Nephron (organoid): ENCODE measurements around the gene KLHL40.

Source experiments
- H3K27ac Mint-ChIP-seq, 3 experiments: 2 replicates each; pipeline ENCODE4 v1.8.0; 2020; ENCODE audit warnings: mixed read lengths in 3 of 3, mild to moderate bottlenecking in 2 of 3, moderate library complexity in 1 of 3
- H3K27me3 Mint-ChIP-seq: 2 replicates; pipeline ENCODE4 v1.8.0; 2021; ENCODE audit warnings: low read depth, mild to moderate bottlenecking, moderate library complexity, mixed read lengths
- H3K36me3 Mint-ChIP-seq: 2 replicates; pipeline ENCODE4 v1.8.0; 2020; ENCODE audit warnings: low read depth, mixed read lengths
- H3K4me1 Mint-ChIP-seq: 2 replicates; pipeline ENCODE4 v1.8.0; 2020; ENCODE audit warnings: mixed read lengths
- H3K4me3 Mint-ChIP-seq, 3 experiments: 2 replicates each; pipeline ENCODE4 v1.8.0; 2020; ENCODE audit warnings: mild to moderate bottlenecking in 3 of 3, mixed read lengths in 3 of 3, moderate library complexity in 2 of 3
- H3K9me3 Mint-ChIP-seq: 2 replicates; pipeline ENCODE4 v1.8.0; 2020; ENCODE audit warnings: mixed read lengths
- TF ChIP-seq, protein P1 (sequence below), 3 experiments: fragments of 200-600 bp; sonication (generic); IDR thresholded peaks; one replicate each; pipeline ENCODE4 v1.5.0; 2021; ENCODE audit warnings: antibody characterized with exemption in 3 of 3; ENCODE audit not compliant: unreplicated experiment in 3 of 3

The KLHL40 gene

GRCh38 chr3:42647821-42648459, 37.4 kb upstream of the KLHL40 start:
- TF ChIP-seq, protein P1, sequence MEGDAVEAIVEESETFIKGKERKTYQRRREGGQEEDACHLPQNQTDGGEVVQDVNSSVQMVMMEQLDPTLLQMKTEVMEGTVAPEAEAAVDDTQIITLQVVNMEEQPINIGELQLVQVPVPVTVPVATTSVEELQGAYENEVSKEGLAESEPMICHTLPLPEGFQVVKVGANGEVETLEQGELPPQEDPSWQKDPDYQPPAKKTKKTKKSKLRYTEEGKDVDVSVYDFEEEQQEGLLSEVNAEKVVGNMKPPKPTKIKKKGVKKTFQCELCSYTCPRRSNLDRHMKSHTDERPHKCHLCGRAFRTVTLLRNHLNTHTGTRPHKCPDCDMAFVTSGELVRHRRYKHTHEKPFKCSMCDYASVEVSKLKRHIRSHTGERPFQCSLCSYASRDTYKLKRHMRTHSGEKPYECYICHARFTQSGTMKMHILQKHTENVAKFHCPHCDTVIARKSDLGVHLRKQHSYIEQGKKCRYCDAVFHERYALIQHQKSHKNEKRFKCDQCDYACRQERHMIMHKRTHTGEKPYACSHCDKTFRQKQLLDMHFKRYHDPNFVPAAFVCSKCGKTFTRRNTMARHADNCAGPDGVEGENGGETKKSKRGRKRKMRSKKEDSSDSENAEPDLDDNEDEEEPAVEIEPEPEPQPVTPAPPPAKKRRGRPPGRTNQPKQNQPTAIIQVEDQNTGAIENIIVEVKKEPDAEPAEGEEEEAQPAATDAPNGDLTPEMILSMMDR (IDR thresholded peaks at IDR 0.05; ENCODE audit: unreplicated experiment in 3 of 3): no peak
- Mint-ChIP-seq H3K27ac (no peak overlapping the region), H3K4me1 (peaks cover 28% of the 10 kb centered on the region), H3K36me3 (peaks cover 52% of the 10 kb centered on the region), H3K4me3 (no peak overlapping the region), H3K9me3 (no peaks in the 10 kb centered on the region), H3K27me3 (no peaks in the 10 kb centered on the region)

DNA sequence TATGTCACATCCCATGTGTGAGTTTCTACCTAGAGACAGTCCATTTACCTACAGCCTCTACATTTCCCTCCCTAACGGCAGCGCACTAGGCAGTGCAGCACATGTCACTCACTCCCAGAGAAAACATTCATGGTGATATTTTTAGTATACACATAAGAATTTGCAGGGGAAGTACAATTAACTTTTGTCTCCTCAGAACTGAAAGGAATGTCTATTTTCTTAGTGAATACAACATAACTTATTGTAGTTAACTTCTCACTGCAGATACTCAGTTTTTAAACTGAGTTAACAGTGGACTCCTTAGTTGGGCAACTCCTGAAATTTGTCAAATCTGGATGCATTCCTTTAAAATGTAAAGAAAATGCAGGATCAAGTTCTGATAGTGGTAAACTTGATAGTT, 36.3 kb upstream of the KLHL40 start:
- H3K36me3 Mint-ChIP-seq: peaks cover 42% of the 10 kb centered on the region
- no peaks in the 10 kb centered on the region for H3K9me3 Mint-ChIP-seq
- no peaks in the 10 kb centered on the region for H3K27me3 Mint-ChIP-seq
- H3K4me1 Mint-ChIP-seq: peaks cover 33% of the 10 kb centered on the region
- H3K27ac Mint-ChIP-seq: peak overlapping the region; percentile 26 to 60 (median 40)
- TF ChIP-seq, protein P1 (IDR thresholded peaks at IDR 0.05; ENCODE audit: unreplicated experiment in 3 of 3): no peak
- H3K4me3 Mint-ChIP-seq: peak overlapping the region in 1 of 3 experiments; percentile 51

GRCh38 chr3:42649783-42650182, 35.6 kb upstream of the KLHL40 start:
- Mint-ChIP-seq H3K9me3 (no peaks in the 10 kb centered on the region), H3K4me1 (peaks cover 33% of the 10 kb centered on the region), H3K4me3 (no peak overlapping the region), H3K27me3 (no peaks in the 10 kb centered on the region), H3K27ac (peak overlapping the region in 2 of 3 experiments; percentile 28 to 50), H3K36me3 (peaks cover 37% of the 10 kb centered on the region)
- TF ChIP-seq, protein P1 (IDR thresholded peaks at IDR 0.05; ENCODE audit: unreplicated experiment in 3 of 3): no peak

DNA sequence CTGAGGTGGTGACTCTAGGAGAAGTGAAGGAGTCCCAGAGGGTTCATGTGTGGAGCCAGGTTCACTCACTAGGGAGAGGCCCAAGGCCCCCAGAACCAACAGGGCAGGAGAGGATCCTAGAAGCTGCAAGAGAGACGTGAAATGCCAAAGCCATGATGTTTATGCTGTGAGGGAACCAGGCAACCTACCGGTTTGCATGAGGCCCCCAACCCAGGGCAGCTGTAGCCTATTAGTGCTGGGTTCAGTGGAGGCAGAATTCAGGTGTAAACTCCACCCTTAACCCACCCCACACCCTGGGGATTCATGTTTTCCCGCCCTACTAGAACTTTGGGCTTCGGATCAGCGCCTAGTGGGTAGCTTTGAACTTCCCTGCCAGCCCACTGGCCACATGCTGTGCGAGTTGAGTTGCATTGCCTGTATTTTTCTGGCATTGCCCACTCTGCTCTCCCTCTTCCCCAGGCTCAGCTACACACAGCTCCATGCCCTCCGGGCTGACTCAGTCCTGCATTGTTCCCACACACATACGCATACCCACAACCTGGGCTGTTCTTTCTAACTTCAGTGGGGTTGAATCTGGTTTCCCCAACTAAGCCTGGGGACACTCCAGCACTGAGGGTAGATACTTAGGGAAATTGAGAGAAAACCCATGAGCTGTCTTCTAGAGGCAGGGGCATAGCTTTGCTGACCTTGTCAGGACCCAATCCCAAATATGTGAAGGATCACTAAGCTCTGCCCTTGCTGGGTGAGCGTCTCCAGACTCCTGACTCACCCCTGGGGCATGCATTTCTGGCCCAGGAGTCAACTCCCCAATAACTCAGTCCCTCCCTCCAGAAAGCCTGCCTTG, 33.9 kb upstream of the KLHL40 start:
- Mint-ChIP-seq H3K27me3 (no peaks in the 10 kb centered on the region), H3K4me3 (peak overlapping the region; percentile 44 to 95 (median 69)), H3K4me1 (peaks cover 37% of the 10 kb centered on the region), H3K9me3 (no peaks in the 10 kb centered on the region), H3K27ac (peak overlapping the region; percentile 72 to 82 (median 81)), H3K36me3 (peaks cover 24% of the 10 kb centered on the region)
- TF ChIP-seq, protein P1 (IDR thresholded peaks at IDR 0.05; ENCODE audit: unreplicated experiment in 3 of 3): no peak

DNA sequence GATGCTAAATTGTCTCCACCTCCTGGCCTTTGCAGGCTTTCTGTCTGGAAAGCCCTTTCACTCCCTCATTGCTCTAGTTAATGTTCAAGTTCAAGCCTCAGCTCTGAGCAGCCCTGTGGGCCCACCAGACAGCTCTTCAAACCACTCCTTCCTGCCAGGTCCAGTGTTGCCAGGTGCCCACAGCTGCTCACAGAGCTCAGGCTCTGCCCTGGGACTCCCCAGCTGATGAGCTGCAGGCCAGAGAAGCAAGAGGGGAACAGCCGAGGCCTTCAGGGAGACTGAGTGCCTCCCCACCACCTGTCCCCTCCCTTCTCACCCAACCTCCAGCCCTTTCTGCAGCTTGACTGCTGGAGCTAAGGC, 33.1 kb upstream of the KLHL40 start:
- peak overlapping the region; percentile 67 to 82 (median 81) for H3K27ac Mint-ChIP-seq
- TF ChIP-seq, protein P1 (IDR thresholded peaks at IDR 0.05; ENCODE audit: unreplicated experiment in 3 of 3): no peak
- no peaks in the 10 kb centered on the region for H3K27me3 Mint-ChIP-seq
- H3K4me1 Mint-ChIP-seq: peaks cover 37% of the 10 kb centered on the region
- H3K4me3 Mint-ChIP-seq: peak overlapping the region; percentile 40 to 95 (median 55)
- H3K36me3 Mint-ChIP-seq: peaks cover 17% of the 10 kb centered on the region
- no peaks in the 10 kb centered on the region for H3K9me3 Mint-ChIP-seq
